Lower leg skin (tissue), 4 donors: ENCODE results near the gene PMEPA1. TPM values are rescaled to one million over a fixed set of nuclear protein-coding genes. Genes with fewer than 3 reads are reported as not detected.

Experiments
- DNase-seq, 2 donors: peaks; one replicate each; pipeline ENCODE4 v3.0.0-alpha.2; 2019; ENCODE audit warnings: low spot score in 2 of 2
- H3K4me3 ChIP-seq: fragments of 200-600 bp; sonication (generic); 2 replicates; pipeline ENCODE4 v1.5.1; 2017; ENCODE audit warnings: mild to moderate bottlenecking, low read depth; ENCODE audit not compliant: poor library complexity, severe bottlenecking
- POLR2A ChIP-seq, 2 donors: fragments of 450-650 bp; IDR thresholded peaks; one replicate each; pipeline ENCODE4 v1.6.1; 2016 to 2017; ENCODE audit warnings: antibody characterized with exemption in 2 of 2, mild to moderate bottlenecking in 1 of 2, moderate library complexity in 1 of 2
- WGBS, 2 donors: methylation state at CpG; one replicate each; pipeline ENCODE4 v1.1.5; 2018; 5-methylcytosine and 5-hydroxymethylcytosine counted together
- intact Hi-C: fragments of 100-400 bp; cut with DNase I; formaldehyde crosslinking; loops from one replicate; pipeline ENCODE4 v1.15.0; 2023; ENCODE audit warnings: low total_unique reads
- total RNA-seq, 4 donors: library from RNA; depleted of rRNA; stranded (reverse); fragments of >200 nt; gene quantifications; one replicate each; pipeline ENCODE4 v1.1.0, GENCODE V29; 2016
- TF ChIP-seq, protein P1 (sequence below), 3 donors: fragments of 450-650 bp; IDR thresholded peaks; one replicate each; pipeline ENCODE4 v1.5.1; 2016; ENCODE audit warnings: antibody characterized with exemption in 3 of 3, mild to moderate bottlenecking in 3 of 3, moderate library complexity in 2 of 3

The PMEPA1 gene
- total RNA-seq, 4 donors from 2014 or later = 4.3 to 22.1 (median 11.8) TPM

- intact Hi-C loops = no loop called here
- DNase-seq = no peak
- H3K4me3 ChIP-seq = no peak overlapping the region
- TF ChIP-seq POLR2A (IDR thresholded peaks at IDR 0.05) = no peak
- TF ChIP-seq, protein P1, sequence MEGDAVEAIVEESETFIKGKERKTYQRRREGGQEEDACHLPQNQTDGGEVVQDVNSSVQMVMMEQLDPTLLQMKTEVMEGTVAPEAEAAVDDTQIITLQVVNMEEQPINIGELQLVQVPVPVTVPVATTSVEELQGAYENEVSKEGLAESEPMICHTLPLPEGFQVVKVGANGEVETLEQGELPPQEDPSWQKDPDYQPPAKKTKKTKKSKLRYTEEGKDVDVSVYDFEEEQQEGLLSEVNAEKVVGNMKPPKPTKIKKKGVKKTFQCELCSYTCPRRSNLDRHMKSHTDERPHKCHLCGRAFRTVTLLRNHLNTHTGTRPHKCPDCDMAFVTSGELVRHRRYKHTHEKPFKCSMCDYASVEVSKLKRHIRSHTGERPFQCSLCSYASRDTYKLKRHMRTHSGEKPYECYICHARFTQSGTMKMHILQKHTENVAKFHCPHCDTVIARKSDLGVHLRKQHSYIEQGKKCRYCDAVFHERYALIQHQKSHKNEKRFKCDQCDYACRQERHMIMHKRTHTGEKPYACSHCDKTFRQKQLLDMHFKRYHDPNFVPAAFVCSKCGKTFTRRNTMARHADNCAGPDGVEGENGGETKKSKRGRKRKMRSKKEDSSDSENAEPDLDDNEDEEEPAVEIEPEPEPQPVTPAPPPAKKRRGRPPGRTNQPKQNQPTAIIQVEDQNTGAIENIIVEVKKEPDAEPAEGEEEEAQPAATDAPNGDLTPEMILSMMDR (IDR thresholded peaks at IDR 0.05) = no peak
- 47 to 88% methylated on average over 9 to 10 of the region's 10 CpGs for WGBS, 2 donors
These were observed 3.7 kb upstream of the PMEPA1 start for GRCh38 chr20:57713505-57713903.

GRCh38 chr20:57712851-57713504 is 3.2 kb upstream of the PMEPA1 start:
- 52 to 54% methylated on average over 5 of the region's 5 CpGs for WGBS, 2 donors

GRCh38 chr20:57712341-57712740 is 2.5 kb upstream of the PMEPA1 start:
- TF ChIP-seq, protein P1 (IDR thresholded peaks at IDR 0.05) = no peak
- no peak for TF ChIP-seq POLR2A (IDR thresholded peaks at IDR 0.05)
- 63 to 73% methylated on average over 9 of the region's 9 CpGs for WGBS, 2 donors
- no peak overlapping the region for H3K4me3 ChIP-seq
- DNase-seq = no peak
- intact Hi-C loops = no loop called here

More at GRCh38 chr20:57712851-57713504, 3.2 kb upstream of the PMEPA1 start:
- DNase-seq = no peak
- no peak for TF ChIP-seq POLR2A (IDR thresholded peaks at IDR 0.05)
- TF ChIP-seq, protein P1 (IDR thresholded peaks at IDR 0.05) = no peak
- intact Hi-C loops = no loop called here
- no peak overlapping the region for H3K4me3 ChIP-seq

DNA sequence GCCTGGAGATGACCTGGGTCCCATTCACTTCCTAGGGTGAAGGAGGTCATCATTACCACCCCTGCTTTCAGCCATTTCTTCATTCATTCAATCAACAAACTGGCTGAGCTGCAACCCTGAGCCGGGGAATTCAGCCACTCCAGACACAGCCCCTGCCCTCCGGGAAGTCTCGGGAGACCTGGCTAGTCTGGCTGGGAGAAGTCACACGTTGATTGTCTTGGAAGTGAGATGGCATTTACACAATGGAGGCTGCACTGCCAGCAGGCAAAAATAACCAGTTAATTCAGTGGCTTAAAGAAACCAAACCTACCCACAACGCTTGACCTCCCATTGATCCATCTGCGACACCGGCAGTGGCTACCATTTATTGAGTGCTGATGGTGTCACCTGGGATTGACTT is 2.0 kb upstream of the PMEPA1 start:
- no peak for TF ChIP-seq POLR2A (IDR thresholded peaks at IDR 0.05)
- TF ChIP-seq, protein P1 (IDR thresholded peaks at IDR 0.05) = no peak
- WGBS, 2 donors = 65 to 76% methylated on average over 7 of the region's 7 CpGs
- intact Hi-C loops = no loop called here
- no peak for DNase-seq
- no peak overlapping the region for H3K4me3 ChIP-seq

DNA sequence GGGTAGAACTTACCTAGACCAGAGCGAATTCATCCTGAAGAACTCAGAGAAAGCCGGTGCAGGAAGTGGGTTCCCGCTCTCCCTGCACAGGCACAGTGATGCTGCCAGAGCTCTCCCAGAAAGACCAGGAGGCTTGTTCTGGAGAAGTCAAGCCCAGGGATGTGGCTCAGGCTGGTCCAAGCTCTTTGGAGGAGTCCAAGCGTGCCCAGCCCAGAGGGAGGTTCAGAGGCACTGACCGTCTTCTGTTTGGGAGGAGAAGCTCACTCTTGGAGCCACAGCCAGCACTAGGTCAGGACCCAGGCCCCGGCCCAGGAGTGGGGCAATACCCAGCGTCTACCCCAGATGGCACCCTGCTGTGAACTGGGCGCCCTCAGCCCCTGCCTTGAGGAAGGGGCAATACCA is 1.5 kb upstream of the PMEPA1 start:
- intact Hi-C loops = no loop called here
- WGBS, 2 donors = 57 to 60% methylated on average over 7 to 8 of the region's 8 CpGs
- DNase-seq = no peak
- TF ChIP-seq, protein P1 (IDR thresholded peaks at IDR 0.05) = no peak
- TF ChIP-seq POLR2A (IDR thresholded peaks at IDR 0.05) = no peak
- no peak overlapping the region for H3K4me3 ChIP-seq

DNA sequence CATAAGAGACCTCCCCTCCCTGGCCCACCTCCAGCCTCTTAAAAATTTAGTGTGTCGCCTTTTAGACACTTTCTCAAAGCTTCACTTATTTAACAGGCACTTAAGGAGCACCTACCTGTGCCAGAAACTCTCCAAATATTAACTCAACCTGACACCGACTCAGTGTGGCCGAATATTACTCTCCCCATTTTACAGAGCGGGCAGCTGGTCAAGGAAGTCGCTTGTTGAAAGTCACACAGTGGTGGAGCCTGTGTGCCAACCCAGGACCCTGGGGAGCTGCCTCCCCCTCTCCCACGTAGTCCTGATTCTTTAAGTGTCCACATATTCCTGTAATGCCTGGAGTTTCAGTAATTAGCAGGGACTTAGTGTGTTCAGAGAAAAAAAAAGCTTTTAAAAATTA is 1.0 kb upstream of the PMEPA1 start:
- H3K4me3 ChIP-seq = no peak overlapping the region
- TF ChIP-seq, protein P1 (IDR thresholded peaks at IDR 0.05) = no peak
- TF ChIP-seq POLR2A (IDR thresholded peaks at IDR 0.05) = no peak
- DNase-seq = no peak
- intact Hi-C loops = no loop called here
- 19 to 20% methylated on average over 6 of the region's 6 CpGs for WGBS, 2 donors
